CD4-positive, alpha-beta memory T cell (primary cell): ENCODE measurements around the gene NELL2. TPM values are rescaled to one million over a fixed set of nuclear protein-coding genes. Genes with fewer than 3 reads are reported as not detected.

Experiments used
- polyA plus RNA-seq, 2 donors: library from polyadenylated mRNA; unstranded; fragments of 300-500 nt; fragmentation: Illumina TruSeq; gene quantifications; one replicate each; pipeline ENCODE4 v1.2.3, GENCODE V29; 2021
- total RNA-seq, 2 experiments: library from RNA; stranded (reverse); gene quantifications; one replicate each; pipeline ENCODE4 v1.2.3, GENCODE V29; 2021

NELL2 gene
- total and polyA plus RNA-seq, 4 experiments from 2014 or later, result 92.8 to 257 (median 179) TPM

Other genes with a start within 250 kb of the NELL2 start
- not detected for gene DBX2, start 174.8 kb upstream of the NELL2 start, total RNA-seq
- gene DBX2, start 174.8 kb upstream of the NELL2 start, polyA plus RNA-seq, result not detected